IgD-negative memory B cell (primary cell): ENCODE data around the gene ASB10. TPM values are rescaled to one million over a fixed set of nuclear protein-coding genes. Genes with fewer than 3 reads are reported as not detected.

Experiments
- H3K27ac Mint-ChIP-seq, 3 donors: one replicate each; pipeline ENCODE4 v1.8.0; 2020 to 2022; ENCODE audit warnings: mild to moderate bottlenecking in 3 of 3, mixed read lengths in 3 of 3, moderate library complexity in 1 of 3
- H3K27me3 Mint-ChIP-seq: one replicate; pipeline ENCODE4 v1.8.0; 2021; ENCODE audit warnings: mixed read lengths
- H3K36me3 Mint-ChIP-seq: one replicate; pipeline ENCODE4 v1.8.0; 2020; ENCODE audit warnings: mild to moderate bottlenecking, mixed read lengths
- H3K4me1 Mint-ChIP-seq, 3 donors: one replicate each; pipeline ENCODE4 v1.8.0; 2020 to 2022; ENCODE audit warnings: mixed read lengths in 3 of 3, mild to moderate bottlenecking in 1 of 3
- H3K4me3 Mint-ChIP-seq, 4 donors: one replicate each; pipeline ENCODE4 v1.8.0; 2020 to 2022; ENCODE audit warnings: mild to moderate bottlenecking in 4 of 4, mixed read lengths in 4 of 4, moderate library complexity in 3 of 4
- H3K9me3 Mint-ChIP-seq, 3 donors: one replicate each; pipeline ENCODE4 v1.8.0; 2020 to 2021; ENCODE audit warnings: mixed read lengths in 3 of 3, mild to moderate bottlenecking in 1 of 3
- polyA plus RNA-seq: library from polyadenylated mRNA; unstranded; fragments of 300-500 nt; fragmentation: Illumina TruSeq; gene quantifications from one replicate; pipeline ENCODE4 v1.2.3, GENCODE V29; 2021

Gene ASB10
- polyA plus RNA-seq, 1 donor from 2014 or later, result not detected

DNA sequence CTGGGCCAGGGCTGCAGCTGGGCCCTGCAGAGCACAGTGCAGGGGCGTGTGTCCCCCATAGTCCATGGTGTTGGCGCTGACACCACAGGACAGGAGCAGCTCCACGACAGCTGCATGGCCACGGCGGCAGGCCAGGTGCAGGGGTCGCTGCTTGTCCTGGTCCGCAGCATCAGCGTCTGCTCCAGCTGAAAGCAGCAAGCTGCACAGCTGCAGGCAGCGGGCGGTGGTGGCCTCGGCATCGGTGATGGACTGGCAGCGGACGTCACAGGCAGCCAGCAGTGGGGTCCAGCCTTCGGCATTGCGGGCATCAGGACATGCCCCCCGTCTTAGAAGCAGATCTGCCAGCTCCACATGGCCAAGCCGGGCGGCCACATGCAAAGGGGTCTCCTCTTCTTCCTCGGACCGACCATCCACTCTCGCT is 6.0 kb downstream of the ASB10 start:
- Mint-ChIP-seq H3K36me3 (no peaks in the 10 kb centered on the region), H3K4me1 (no peaks in the 10 kb centered on the region), H3K27me3 (peaks cover 22% of the 10 kb centered on the region), H3K4me3 (no peak overlapping the region), H3K9me3 (no peaks in the 10 kb centered on the region), H3K27ac (no peak overlapping the region)

DNA sequence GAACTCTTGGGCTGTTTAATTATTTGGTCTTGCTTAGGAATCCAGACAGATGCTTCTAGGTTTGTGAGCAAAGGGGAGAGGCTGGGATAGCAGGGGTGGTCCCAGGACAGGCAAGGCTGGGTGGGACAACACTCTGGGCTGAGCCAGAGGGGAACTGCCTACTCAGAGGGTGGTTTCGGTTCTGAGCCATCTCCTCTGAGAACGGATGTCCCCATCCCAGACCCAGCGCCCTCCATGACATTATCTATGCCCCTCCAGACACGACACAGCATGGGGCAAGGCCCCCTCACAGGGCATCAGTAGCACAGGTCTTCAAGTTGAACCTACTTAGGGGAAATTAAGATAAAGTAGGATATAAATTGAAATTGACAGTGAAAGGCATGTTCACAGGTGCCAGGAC is 7.1 kb downstream of the ASB10 start:
- Mint-ChIP-seq H3K27me3 (peaks cover 22% of the 10 kb centered on the region), H3K27ac (no peak overlapping the region)

DNA sequence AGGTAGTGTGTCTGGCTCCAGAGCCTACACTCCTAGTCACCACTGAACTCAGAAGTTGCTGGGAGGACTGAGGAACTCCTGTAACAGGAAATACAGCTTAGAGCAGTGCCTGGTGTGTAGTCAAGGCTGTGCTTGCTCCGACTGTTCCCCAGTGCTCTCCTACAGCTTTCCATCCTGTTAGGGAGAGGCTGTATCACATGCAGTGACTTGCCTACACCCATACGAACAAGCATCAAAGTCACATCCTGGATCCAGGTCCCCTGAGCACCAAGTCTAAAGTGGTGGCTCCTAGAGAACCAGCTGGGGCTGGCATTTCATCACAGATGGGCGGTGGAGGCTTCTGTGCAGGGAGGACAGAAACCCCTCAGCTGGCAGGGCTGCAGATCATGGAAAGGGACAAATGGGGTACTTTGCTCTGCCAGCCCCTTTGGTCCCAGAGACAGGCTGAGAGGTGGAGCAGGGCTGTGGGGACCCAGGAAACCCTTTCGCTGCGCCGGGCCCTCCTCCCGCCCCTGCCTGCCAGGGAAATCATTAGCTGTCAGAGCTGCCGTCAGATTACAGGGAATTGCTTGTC is 7.7 kb downstream of the ASB10 start:
- H3K36me3 Mint-ChIP-seq, result no peaks in the 10 kb centered on the region

More for the DNA sequence above, 7.1 kb downstream of the ASB10 start:
- Mint-ChIP-seq H3K4me3 (no peak overlapping the region), H3K36me3 (no peaks in the 10 kb centered on the region), H3K9me3 (no peaks in the 10 kb centered on the region), H3K4me1 (no peaks in the 10 kb centered on the region)

DNA sequence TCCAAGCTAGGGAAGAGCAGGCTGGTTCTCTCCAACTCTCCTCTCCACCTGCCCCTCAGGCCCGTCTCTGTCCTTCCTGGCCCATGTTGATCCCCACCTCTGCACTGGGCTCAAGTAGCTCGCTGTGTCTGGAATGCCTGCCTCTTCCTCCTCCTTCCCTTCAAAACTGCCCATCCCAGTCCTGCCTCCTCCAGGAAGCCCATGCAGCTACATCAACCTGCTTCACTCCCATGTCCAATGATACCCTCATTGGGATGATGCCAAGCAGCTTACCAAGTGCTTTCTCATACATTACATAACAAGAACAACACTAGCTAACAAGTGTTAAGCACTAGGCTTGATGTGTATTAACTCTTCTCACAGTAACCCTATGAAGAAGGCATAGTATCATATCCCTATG is 8.2 kb downstream of the ASB10 start:
- no peaks in the 10 kb centered on the region for H3K9me3 Mint-ChIP-seq
- H3K4me1 Mint-ChIP-seq, result no peaks in the 10 kb centered on the region
- peaks cover 22% of the 10 kb centered on the region for H3K27me3 Mint-ChIP-seq
- no peak overlapping the region for H3K27ac Mint-ChIP-seq
- H3K4me3 Mint-ChIP-seq, result no peak overlapping the region
- H3K36me3 Mint-ChIP-seq, result no peaks in the 10 kb centered on the region

More for the DNA sequence above, 7.7 kb downstream of the ASB10 start:
- H3K27ac Mint-ChIP-seq, result no peak overlapping the region
- H3K4me1 Mint-ChIP-seq, result no peaks in the 10 kb centered on the region
- no peaks in the 10 kb centered on the region for H3K9me3 Mint-ChIP-seq
- no peak overlapping the region for H3K4me3 Mint-ChIP-seq
- peaks cover 22% of the 10 kb centered on the region for H3K27me3 Mint-ChIP-seq

DNA sequence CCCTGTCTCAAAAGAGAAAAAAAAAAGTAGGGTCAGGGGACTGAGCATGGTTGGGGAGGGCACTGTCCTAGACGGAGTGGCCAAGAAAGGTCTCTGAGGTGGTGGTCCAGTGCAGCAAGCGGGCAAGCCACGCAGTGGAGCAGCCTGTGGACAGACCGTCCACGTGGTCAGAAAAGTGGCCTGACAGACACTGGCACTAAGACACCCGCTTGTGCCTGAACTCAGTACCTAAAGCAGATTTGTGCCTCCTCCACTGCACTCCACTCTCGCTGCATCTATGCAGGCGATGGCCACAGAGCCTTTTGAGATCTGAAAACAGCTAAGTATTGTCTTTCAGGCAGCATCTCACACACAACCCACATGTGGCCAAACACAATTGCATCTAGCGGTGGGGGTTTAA is 8.8 kb downstream of the ASB10 start:
- Mint-ChIP-seq H3K27me3 (peaks cover 19% of the 10 kb centered on the region), H3K27ac (no peak overlapping the region), H3K4me1 (no peaks in the 10 kb centered on the region), H3K4me3 (no peak overlapping the region), H3K36me3 (no peaks in the 10 kb centered on the region), H3K9me3 (no peaks in the 10 kb centered on the region)

DNA sequence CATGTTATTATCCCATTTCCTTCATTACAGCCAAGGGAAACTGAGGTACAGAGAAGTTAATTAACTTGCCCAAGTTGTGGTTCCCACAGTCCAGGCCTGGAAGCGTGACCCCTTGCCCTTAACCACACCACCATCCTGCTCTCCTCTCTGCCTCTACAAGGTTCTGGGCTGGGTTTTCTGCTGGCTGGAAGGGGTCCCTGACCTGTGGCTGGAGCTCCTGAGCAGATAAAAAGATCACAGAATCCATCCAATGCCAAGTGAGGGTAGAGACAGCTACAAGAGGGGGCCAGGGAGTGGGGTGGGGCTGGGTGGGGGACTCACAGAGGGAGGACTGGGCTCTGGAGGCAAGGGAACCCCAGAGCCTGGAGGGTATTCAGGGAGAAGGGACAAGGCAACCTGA is 9.7 kb downstream of the ASB10 start:
- Mint-ChIP-seq H3K27ac (no peak overlapping the region), H3K4me3 (no peak overlapping the region), H3K36me3 (peaks cover 2% of the 10 kb centered on the region), H3K4me1 (peaks cover 0 to 5% (median 2%) of the 10 kb centered on the region in 3 donors), H3K27me3 (peaks cover 24% of the 10 kb centered on the region), H3K9me3 (peaks cover 0 to 4% (median 0%) of the 10 kb centered on the region in 3 donors)

DNA sequence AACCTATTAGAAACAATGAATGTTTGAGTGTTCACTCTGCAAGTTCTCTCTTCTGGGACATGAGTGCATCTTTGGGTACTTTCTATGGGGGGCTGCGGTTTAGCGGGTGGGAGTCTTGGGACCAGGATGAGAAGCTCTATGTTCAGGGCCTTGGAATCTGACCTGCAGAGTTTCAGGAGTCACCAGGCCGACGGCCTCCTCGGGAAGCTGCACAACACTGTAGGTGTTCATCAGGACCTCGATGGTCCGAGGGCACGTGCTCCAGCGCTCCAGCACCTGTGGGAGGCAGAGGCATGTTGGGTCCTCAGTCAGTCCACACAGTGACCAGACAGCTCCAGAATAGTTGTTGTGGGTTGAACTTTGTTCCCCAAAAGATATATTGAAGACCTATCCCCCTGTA is 10.6 kb downstream of the ASB10 start:
- H3K27ac Mint-ChIP-seq, result no peak overlapping the region

DNA sequence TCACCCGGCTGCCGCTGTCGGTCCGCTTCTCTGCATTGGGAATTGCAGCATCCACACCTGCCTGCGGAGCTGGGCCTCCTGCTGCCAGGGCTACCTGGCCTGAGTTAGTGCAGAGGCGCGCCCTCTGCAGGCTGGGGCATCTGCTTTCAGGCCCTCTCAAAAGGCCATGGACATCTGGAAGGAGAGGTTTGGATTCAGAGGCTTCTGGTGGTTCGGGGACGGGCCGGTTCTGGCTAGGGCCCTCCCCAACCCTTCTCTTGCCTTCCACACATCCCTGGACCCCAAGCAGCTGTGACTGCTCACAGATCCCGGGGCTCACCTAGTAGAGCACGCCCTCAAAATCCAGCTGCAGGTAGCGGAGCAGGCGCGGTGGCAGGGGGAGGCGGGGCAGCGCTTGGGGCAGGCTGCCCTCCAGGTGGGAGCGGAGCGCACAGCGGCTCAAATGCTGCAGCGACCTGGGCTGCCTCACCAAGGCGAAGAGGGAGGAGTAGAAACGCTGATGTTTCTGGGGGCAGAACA is 11.2 kb downstream of the ASB10 start:
- peaks cover 0 to 7% (median 2%) of the 10 kb centered on the region in 3 donors for H3K4me1 Mint-ChIP-seq
- peaks cover 25% of the 10 kb centered on the region for H3K27me3 Mint-ChIP-seq
- no peak overlapping the region for H3K27ac Mint-ChIP-seq
- no peak overlapping the region for H3K4me3 Mint-ChIP-seq
- H3K9me3 Mint-ChIP-seq, result peaks cover 0 to 4% (median 0%) of the 10 kb centered on the region in 3 donors
- peaks cover 3% of the 10 kb centered on the region for H3K36me3 Mint-ChIP-seq

More for the DNA sequence above, 10.6 kb downstream of the ASB10 start:
- Mint-ChIP-seq H3K4me1 (peaks cover 0 to 7% (median 2%) of the 10 kb centered on the region in 3 donors), H3K27me3 (peaks cover 27% of the 10 kb centered on the region), H3K9me3 (peaks cover 0 to 4% (median 0%) of the 10 kb centered on the region in 3 donors), H3K4me3 (no peak overlapping the region), H3K36me3 (peaks cover 3% of the 10 kb centered on the region)

DNA sequence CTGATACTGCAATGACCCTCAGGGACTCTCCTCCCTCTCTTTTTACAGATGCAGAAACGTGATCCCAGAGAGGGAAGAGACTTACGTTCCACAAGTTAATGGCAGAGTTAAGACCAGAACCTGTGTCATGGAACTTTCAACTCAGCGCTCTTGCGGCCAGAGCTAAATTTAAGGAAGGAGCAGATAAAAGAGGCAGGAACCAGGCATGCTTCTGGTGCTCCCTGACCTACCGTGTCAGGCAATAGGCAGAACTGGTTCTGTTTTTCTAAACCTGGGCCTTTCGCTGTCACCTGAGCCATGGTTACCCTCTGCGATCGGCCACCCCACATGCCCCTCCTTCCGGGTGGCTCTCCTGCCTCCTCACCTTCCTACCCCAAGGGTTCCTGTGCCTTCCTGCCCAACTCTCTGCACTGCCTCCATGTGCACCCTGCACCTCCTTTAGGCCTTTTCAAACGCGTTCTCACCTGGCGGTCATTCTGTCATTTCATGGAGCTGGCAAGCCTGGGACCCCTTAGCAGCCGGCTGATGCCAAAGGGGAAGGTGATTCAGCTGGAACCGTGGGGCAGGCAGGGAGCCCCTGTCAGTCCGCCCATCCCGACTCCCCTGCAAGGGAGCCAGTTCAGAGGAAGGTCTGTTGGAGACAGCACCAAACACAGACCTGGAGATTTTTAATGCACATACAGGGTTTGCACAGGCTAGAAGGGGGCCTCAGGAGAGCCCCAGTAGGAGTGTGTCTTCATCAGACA is 11.8 kb downstream of the ASB10 start:
- H3K36me3 Mint-ChIP-seq, result peaks cover 3% of the 10 kb centered on the region
- H3K4me3 Mint-ChIP-seq, result no peak overlapping the region
- peaks cover 27% of the 10 kb centered on the region for H3K27me3 Mint-ChIP-seq
- H3K4me1 Mint-ChIP-seq, result peaks cover 0 to 7% (median 2%) of the 10 kb centered on the region in 3 donors
- H3K9me3 Mint-ChIP-seq, result peaks cover 0 to 4% (median 0%) of the 10 kb centered on the region in 3 donors
- H3K27ac Mint-ChIP-seq, result peak overlapping the region in 1 of 3 donors; percentile 42

DNA sequence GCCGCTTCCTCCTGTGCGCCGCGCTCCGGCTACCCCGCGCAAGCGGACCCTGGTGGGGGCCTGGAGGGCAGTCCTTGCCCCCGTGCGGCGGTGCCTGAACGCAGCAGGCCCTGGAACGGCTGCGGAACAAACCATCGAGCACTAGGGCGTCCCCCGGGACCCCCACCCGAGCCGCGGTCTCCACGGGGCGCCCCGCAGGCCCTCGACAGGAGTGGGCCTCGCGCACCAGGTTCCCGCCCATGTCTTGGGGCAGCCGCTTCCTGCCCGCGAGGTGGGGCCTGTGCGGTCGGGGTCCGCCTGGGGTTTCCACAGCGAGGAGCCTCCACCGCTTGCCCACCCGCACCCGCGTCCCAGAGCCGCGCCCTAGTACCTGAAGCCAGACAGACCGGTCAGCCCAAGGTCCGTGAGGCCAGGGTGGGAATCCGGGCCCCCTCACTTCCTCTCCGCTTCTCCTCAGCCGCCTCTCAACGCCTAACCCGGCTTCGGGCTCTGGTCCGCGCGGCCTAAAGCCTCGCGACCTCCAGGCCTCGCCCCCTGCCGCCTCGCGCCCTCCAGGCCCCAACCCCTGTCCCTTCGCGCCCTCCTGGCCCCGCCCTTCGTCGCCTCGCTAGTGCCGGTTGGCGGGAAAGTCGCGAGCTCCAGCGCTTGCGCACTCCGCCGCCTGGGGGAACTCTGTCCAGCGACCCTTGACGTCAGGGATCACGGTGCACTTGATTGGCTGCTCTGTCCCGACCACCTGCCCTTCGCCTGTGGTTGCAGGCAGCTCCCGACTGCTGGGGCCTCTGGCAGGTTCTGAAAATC is 12.6 kb downstream of the ASB10 start:
- Mint-ChIP-seq H3K4me1 (peaks cover 0 to 7% (median 2%) of the 10 kb centered on the region in 3 donors), H3K27ac (peak overlapping the region in 1 of 3 donors; percentile 42), H3K27me3 (peaks cover 28% of the 10 kb centered on the region), H3K4me3 (no peak overlapping the region), H3K36me3 (peaks cover 3% of the 10 kb centered on the region), H3K9me3 (peaks cover 0 to 4% (median 0%) of the 10 kb centered on the region in 3 donors)

DNA sequence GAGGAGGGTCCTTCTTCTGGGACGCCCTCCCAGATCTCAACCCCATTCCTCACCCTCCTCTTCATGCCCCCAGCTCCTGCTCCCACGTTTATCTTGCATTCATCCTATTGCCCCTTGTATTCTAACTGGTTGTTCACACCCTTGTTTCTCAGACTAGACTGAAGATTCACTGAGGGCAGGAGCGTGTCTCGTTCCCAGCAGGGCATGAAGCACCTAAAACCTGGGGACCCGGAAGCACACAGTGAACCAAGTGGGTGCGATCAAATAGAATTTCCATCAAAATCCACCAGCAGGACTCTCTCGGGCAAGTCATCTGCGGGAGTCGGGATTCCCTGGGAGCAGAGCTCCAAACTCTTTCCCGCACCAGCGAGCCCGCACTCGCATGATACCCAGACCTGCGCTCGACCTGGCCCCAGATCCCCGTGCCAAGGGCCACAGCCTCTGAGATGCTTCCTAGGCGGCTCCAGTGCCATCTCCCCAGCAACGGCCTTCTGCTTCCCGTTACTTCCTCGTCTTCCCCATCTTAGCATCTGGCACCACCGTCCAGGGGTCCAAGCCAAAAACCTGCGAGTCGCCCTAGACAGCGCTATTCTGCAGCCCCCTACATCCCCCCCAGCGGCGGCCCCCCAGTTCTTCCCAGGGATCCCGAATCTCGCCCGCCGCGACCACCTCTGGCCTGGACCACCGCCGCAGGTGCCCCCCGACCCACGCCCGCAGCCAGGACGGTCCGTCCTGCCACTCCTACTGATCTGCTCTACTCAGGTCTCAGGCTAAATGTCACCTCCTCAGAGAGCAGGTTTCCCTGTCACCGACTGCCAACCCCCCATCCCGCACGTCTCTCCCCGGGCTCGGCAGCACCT is 13.4 kb downstream of the ASB10 start:
- Mint-ChIP-seq H3K4me3 (no peak overlapping the region), H3K36me3 (peaks cover 3% of the 10 kb centered on the region), H3K4me1 (peaks cover 2 to 7% (median 6%) of the 10 kb centered on the region in 3 donors), H3K27ac (peak overlapping the region in 1 of 3 donors; percentile 47), H3K9me3 (peaks cover 0 to 4% (median 0%) of the 10 kb centered on the region in 3 donors), H3K27me3 (peaks cover 32% of the 10 kb centered on the region)

DNA sequence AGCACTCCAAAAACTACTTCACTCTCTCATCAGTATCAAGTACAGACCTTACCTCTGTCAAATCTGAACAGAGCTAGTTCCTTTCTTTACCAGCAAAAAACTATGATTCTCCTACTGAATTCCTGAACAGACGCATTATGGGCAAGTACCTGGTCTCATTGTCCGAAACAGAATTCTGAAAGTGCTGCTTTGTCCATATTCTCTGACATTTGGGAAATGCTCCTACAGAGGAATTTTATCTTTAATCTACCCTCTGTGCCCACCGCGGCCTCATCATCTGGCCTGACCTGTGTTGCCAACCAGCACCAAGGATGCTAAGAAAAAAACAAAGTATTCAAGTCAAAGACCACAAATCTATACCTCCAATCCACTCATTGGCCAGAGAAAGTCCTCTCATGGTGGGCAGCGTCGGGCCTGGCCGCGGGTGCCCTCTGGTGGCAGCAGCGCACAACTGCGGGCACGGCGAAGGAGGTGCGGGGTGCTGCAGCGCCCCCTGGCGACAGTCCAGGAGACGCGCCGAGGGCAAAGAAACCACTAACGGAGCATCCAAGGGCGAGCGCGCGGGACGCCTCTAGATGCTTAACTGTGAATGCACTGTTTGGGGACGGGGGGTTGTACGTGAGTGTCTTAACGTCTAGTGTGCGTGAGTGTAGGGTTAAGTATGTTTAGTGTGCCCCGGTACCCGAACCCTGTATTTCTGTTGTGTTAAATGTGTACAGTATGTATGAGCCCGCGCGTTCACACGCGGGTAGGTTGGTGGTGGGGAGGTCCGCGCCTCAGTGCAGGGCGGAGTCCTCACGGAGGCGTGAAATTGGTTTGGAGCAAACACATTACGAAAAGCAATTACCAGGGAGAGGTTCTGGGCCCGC is 14.5 kb downstream of the ASB10 start:
- peaks cover 0 to 4% (median 0%) of the 10 kb centered on the region in 3 donors for H3K9me3 Mint-ChIP-seq
- peaks cover 3% of the 10 kb centered on the region for H3K36me3 Mint-ChIP-seq
- peaks cover 26% of the 10 kb centered on the region for H3K27me3 Mint-ChIP-seq
- H3K27ac Mint-ChIP-seq, result peak overlapping the region in 2 of 3 donors; percentile 28 to 94
- H3K4me3 Mint-ChIP-seq, result peak overlapping the region in 1 of 4 donors; percentile 56
- peaks cover 2 to 7% (median 6%) of the 10 kb centered on the region in 3 donors for H3K4me1 Mint-ChIP-seq

DNA sequence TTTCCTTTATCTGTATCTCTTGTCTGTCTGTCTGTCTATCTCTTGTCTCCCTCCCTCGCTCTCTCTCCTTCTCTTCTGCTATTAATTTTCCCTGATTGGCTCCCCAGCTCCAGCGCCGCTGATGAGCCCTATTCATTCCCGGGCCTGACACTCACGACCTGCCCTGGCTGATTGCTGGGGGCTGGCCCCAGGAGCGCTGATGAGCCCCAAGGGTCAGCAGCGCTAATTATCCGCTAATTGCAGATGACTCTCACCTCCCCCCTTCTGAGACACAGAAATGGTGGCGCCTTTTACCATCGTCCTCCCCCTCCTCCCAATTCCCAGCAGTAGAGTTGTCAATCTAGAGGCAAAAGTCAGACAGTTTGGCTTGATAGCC is 18.3 kb downstream of the ASB10 start:
- H3K27ac Mint-ChIP-seq, result peak overlapping the region in 1 of 3 donors; percentile 2
- peak overlapping the region in 3 of 4 donors; percentile 44 to 67 (median 53) for H3K4me3 Mint-ChIP-seq
- peaks cover 3% of the 10 kb centered on the region for H3K36me3 Mint-ChIP-seq
- H3K9me3 Mint-ChIP-seq, result peaks cover 0 to 4% (median 0%) of the 10 kb centered on the region in 3 donors
- H3K4me1 Mint-ChIP-seq, result peaks cover 5 to 11% (median 6%) of the 10 kb centered on the region in 3 donors
- H3K27me3 Mint-ChIP-seq, result peaks cover 31% of the 10 kb centered on the region
